K562 (cell line): ENCODE results near the gene GPATCH4. TPM values are rescaled to one million over a fixed set of nuclear protein-coding genes. Genes with fewer than 3 reads are reported as not detected.

Source experiments
- ATF7 ChIP-seq: fragments of 450-650 bp; IDR thresholded peaks from 2 replicates; pipeline ENCODE4 v1.7.1; 2014; ENCODE audit warnings: mild to moderate bottlenecking, moderate library complexity
- CCNT2 ChIP-seq: IDR thresholded peaks from 2 replicates; pipeline ENCODE4 v1.6.1; 2011; ENCODE audit warnings: borderline replicate concordance, low read depth, mild to moderate bottlenecking, moderate library complexity, mixed read lengths, low read length; ENCODE audit not compliant: insufficient read length; ENCODE audit errors: extremely low read depth
- DACH1 ChIP-seq: fragments of 450-650 bp; IDR thresholded peaks from 2 replicates; pipeline ENCODE4 v1.6.1; 2018; ENCODE audit not compliant: partially characterized antibody
- EP400 ChIP-seq: fragments of 450-650 bp; IDR thresholded peaks from 2 replicates; pipeline ENCODE4 v1.6.1; 2017; ENCODE audit warnings: antibody characterized with exemption, mild to moderate bottlenecking, moderate library complexity
- ESRRB ChIP-seq: fragments of 250-450 bp; sonication (Bioruptor Pico); IDR thresholded peaks from 2 replicates; pipeline ENCODE4 v1.5.0; 2020; ENCODE audit warnings: mild to moderate bottlenecking, moderate library complexity, borderline replicate concordance
- FIP1L1 ChIP-seq: fragments of 200-400 bp; formaldehyde crosslinking; IDR thresholded peaks from 2 replicates; pipeline ENCODE4 v1.6.1; 2018; ENCODE audit warnings: mild to moderate bottlenecking, low read depth, low read length; ENCODE audit not compliant: poor library complexity, severe bottlenecking
- IRF9 ChIP-seq: fragments of 450-650 bp; IDR thresholded peaks from 2 replicates; pipeline ENCODE4 v1.6.1; 2016; ENCODE audit warnings: missing biosample characterization, missing genetic modification characterization
- KAT7 ChIP-seq: sonication (generic); formaldehyde crosslinking; IDR thresholded peaks from 2 replicates; pipeline ENCODE4 v1.8.0; 2022; ENCODE audit warnings: missing genetic modification reagents, mild to moderate bottlenecking, borderline replicate concordance
- MED1 ChIP-seq: sonication (generic); formaldehyde crosslinking; IDR thresholded peaks from 2 replicates; pipeline ENCODE4 v1.8.1; 2023; ENCODE audit warnings: missing genetic modification reagents, borderline replicate concordance
- MITF ChIP-seq: IDR thresholded peaks from 2 replicates; pipeline ENCODE4 v1.6.1; 2014; ENCODE audit warnings: antibody characterized with exemption
- NFE2 ChIP-seq: IDR thresholded peaks from 2 replicates; pipeline ENCODE4 v1.6.1; 2014; ENCODE audit warnings: antibody characterized with exemption, low read depth
- PATZ1 ChIP-seq: fragments of 250-450 bp; sonication (Bioruptor Pico); IDR thresholded peaks from 2 replicates; pipeline ENCODE4 v1.5.0; 2020; ENCODE audit warnings: mild to moderate bottlenecking, borderline replicate concordance
- RBM39 ChIP-seq: fragments of 200-400 bp; formaldehyde crosslinking; optimal IDR thresholded peaks from 2 replicates; pipeline ENCODE3; 2018; ENCODE audit warnings: low read depth, low read length
- SMAD2 ChIP-seq: fragments of 150-350 bp; IDR thresholded peaks from 2 replicates; pipeline ENCODE4 v1.6.1; 2014; ENCODE audit warnings: low read depth, mild to moderate bottlenecking, low read length
- SNIP1 ChIP-seq: fragments of 450-650 bp; IDR thresholded peaks from 2 replicates; pipeline ENCODE4 v1.7.1; 2017; ENCODE audit warnings: low read depth, mild to moderate bottlenecking
- STAT5B ChIP-seq: fragments of 250-450 bp; sonication (Bioruptor Pico); IDR thresholded peaks from 2 replicates; pipeline ENCODE4 v1.8.0; 2021; ENCODE audit warnings: mild to moderate bottlenecking, inconsistent platforms
- SUPT5H ChIP-seq: fragments of 450-650 bp; IDR thresholded peaks from 2 replicates; pipeline ENCODE4 v1.6.1; 2016
- TBL1XR1 ChIP-seq, 2 experiments: IDR thresholded peaks; 2 replicates each; pipeline ENCODE4 v1.6.1; 2012; ENCODE audit warnings: improper control_type of control experiment in 2 of 2, low read length in 2 of 2, mild to moderate bottlenecking in 1 of 2
- TCFL5 ChIP-seq: fragments of 250-450 bp; sonication (Bioruptor Pico); conservative IDR thresholded peaks from 2 replicates; pipeline ENCODE4 v1.6.1; 2021; ENCODE audit warnings: mild to moderate bottlenecking, moderate library complexity, matching md5 sums
- ZBTB33 ChIP-seq: sonication (generic); formaldehyde crosslinking; IDR thresholded peaks from 2 replicates; pipeline ENCODE4 v1.8.1; 2023; ENCODE audit warnings: mild to moderate bottlenecking, missing genetic modification reagents
- ZNF121 ChIP-seq: sonication (generic); formaldehyde crosslinking; conservative IDR thresholded peaks from 2 replicates; pipeline ENCODE4 v1.8.0; 2022; ENCODE audit warnings: missing genetic modification reagents
- ZNF124 ChIP-seq: sonication (generic); formaldehyde crosslinking; IDR thresholded peaks from 2 replicates; pipeline ENCODE4 v1.8.1; 2022; ENCODE audit warnings: missing genetic modification reagents
- ZNF551 ChIP-seq: fragments of 250-450 bp; sonication (Bioruptor Pico); IDR thresholded peaks from 2 replicates; pipeline ENCODE4 v1.5.0; 2021; ENCODE audit warnings: mild to moderate bottlenecking, moderate library complexity
- polyA plus RNA-seq, 8 experiments: library from polyadenylated mRNA; depleted of rRNA in 4 of 8; stranded (reverse) in 5 of 8; unstranded in 3 of 8; fragments of >200 nt; fragmentation: Nextera tagmentation in 2 of 8; fragmentation: Illumina TruSeq in 1 of 8; extraction: Ambion mirVana in 2 of 8; extraction: Trizol in 1 of 8; gene quantifications; 2 replicates each; pipeline versions ENCODE4 v1.2.1 to v1.2.3, GENCODE V29; 2011 to 2014; ENCODE audit warnings: inconsistent platforms in 1 of 8, missing spikeins in 1 of 8
- total RNA-seq, 7 experiments: library from RNA; depleted of rRNA in 6 of 7; stranded (reverse); fragments of >200 nt in 6 of 7; fragmentation: Illumina TruSeq in 2 of 7; extraction: Trizol in 2 of 7; gene quantifications; 2 replicates each; pipeline versions ENCODE4 v1.2.1 to v1.2.3, GENCODE V29; 2011 to 2021; ENCODE audit warnings: low replicate concordance in 1 of 7

GPATCH4 gene
- total and polyA plus RNA-seq, 9 of the 15 experiments (the other 6 are each of a cell fraction or from before 2014, with no cell fraction given) = 43.7 to 105 (median 76.5) TPM

GRCh38 chr1:156571919-156572662 is 29.2 kb downstream of the GPATCH4 start, which contains the start of gene IQGAP3 (continued):
- no peak for TF ChIP-seq IRF9 (tag)
- no peak for TF ChIP-seq MITF
- peak; percentile 84 for TF ChIP-seq EP400
- no peak for TF ChIP-seq SNIP1
- TF ChIP-seq ZBTB33 (CRISPR knock-in tag) = no peak
- TF ChIP-seq ZNF124 (CRISPR knock-in tag) = no peak
- TF ChIP-seq FIP1L1 = peak; percentile 73
- no peak for TF ChIP-seq PATZ1 (CRISPR knock-in tag)
- no peak for TF ChIP-seq NFE2
- TF ChIP-seq TBL1XR1 (IDR thresholded peaks at IDR 0.05; ENCODE audit: low read length in 2 of 2) = 0 out of 4 replicates have a peak, but pooled peaks of 1 of the 2 experiments have one; percentile 19
- TF ChIP-seq ZNF551 (CRISPR knock-in tag) = no peak
- TF ChIP-seq CCNT2 = no peak
- TF ChIP-seq ATF7 = 0 out of 2 replicates have a peak, but pooled peaks have one; percentile 55
- no peak for TF ChIP-seq TCFL5 (CRISPR knock-in tag)
- peak; percentile 67 for TF ChIP-seq SUPT5H
- TF ChIP-seq DACH1 = no peak
- no peak for TF ChIP-seq KAT7 (CRISPR knock-in tag)
- TF ChIP-seq SMAD2 = no peak
- no peak for TF ChIP-seq ZNF121 (CRISPR knock-in tag)
- TF ChIP-seq MED1 (CRISPR knock-in tag) = no peak
- no peak for TF ChIP-seq ESRRB
- no peak for TF ChIP-seq STAT5B
- TF ChIP-seq RBM39 = no peak
